ENCODE measurements around the gene CCNY. TPM values are rescaled to one million over a fixed set of nuclear protein-coding genes. Genes with fewer than 3 reads are reported as not detected.

Gene CCNY
- total RNA-seq, 3 donors from 2014 or later: 28.7 to 41.0 (median 36.1) TPM

GRCh38 chr10:35486297-35486990 is 150.1 kb downstream of the CCNY start:
- Histone ChIP-seq H3K9me3 (no peaks in the 10 kb centered on the region), H3K27ac (peak overlapping the region in 1 of 2 donors; percentile 19), H3K36me3 (no peaks in the 10 kb centered on the region), H3K4me1 (no peaks in the 10 kb centered on the region), H3K27me3 (no peaks in the 10 kb centered on the region), H3K4me3 (no peak overlapping the region)
- intact Hi-C loops (cut with DNase I; ENCODE audit: low total_unique reads): no loop called here
- DNase-seq (ENCODE audit: low spot score in 2 of 2): no peak
- no peak for TF ChIP-seq POLR2A (IDR thresholded peaks at IDR 0.05)
- TF ChIP-seq, protein P1, sequence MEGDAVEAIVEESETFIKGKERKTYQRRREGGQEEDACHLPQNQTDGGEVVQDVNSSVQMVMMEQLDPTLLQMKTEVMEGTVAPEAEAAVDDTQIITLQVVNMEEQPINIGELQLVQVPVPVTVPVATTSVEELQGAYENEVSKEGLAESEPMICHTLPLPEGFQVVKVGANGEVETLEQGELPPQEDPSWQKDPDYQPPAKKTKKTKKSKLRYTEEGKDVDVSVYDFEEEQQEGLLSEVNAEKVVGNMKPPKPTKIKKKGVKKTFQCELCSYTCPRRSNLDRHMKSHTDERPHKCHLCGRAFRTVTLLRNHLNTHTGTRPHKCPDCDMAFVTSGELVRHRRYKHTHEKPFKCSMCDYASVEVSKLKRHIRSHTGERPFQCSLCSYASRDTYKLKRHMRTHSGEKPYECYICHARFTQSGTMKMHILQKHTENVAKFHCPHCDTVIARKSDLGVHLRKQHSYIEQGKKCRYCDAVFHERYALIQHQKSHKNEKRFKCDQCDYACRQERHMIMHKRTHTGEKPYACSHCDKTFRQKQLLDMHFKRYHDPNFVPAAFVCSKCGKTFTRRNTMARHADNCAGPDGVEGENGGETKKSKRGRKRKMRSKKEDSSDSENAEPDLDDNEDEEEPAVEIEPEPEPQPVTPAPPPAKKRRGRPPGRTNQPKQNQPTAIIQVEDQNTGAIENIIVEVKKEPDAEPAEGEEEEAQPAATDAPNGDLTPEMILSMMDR (IDR thresholded peaks at IDR 0.05): no peak

- DNase-seq (ENCODE audit: low spot score in 2 of 2): no peak
- TF ChIP-seq, protein P1 (IDR thresholded peaks at IDR 0.05): no peak
- TF ChIP-seq POLR2A (IDR thresholded peaks at IDR 0.05) (no peak), POLR2AphosphoS5 (IDR thresholded peaks at IDR 0.05) (no peak)
- intact Hi-C loops (cut with DNase I; ENCODE audit: low total_unique reads): no loop called here
Measured at GRCh38 chr10:35487336-35488034, 151.2 kb downstream of the CCNY start.

GRCh38 chr10:35488228-35488627 is 151.9 kb downstream of the CCNY start:
- H3K9me3 ChIP-seq: no peaks in the 10 kb centered on the region
- no peak overlapping the region for H3K27ac ChIP-seq
- H3K36me3 ChIP-seq: no peaks in the 10 kb centered on the region
- peaks cover 0 to under 1% of the 10 kb centered on the region in 2 donors for H3K4me1 ChIP-seq
- H3K4me3 ChIP-seq: no peak overlapping the region
- no peak for DNase-seq (ENCODE audit: low spot score in 2 of 2)
- TF ChIP-seq, protein P1 (IDR thresholded peaks at IDR 0.05): no peak
- TF ChIP-seq POLR2A (IDR thresholded peaks at IDR 0.05): no peak
- no peak for TF ChIP-seq POLR2AphosphoS5 (IDR thresholded peaks at IDR 0.05)
- intact Hi-C loops (cut with DNase I; ENCODE audit: low total_unique reads): no loop called here
- no peaks in the 10 kb centered on the region for H3K27me3 ChIP-seq

More at GRCh38 chr10:35487336-35488034, 151.2 kb downstream of the CCNY start:
- Histone ChIP-seq H3K36me3 (no peaks in the 10 kb centered on the region), H3K4me3 (no peak overlapping the region), H3K27ac (peak overlapping the region in 1 of 2 donors; percentile 55), H3K9me3 (no peaks in the 10 kb centered on the region), H3K27me3 (no peaks in the 10 kb centered on the region), H3K4me1 (no peaks in the 10 kb centered on the region)

GRCh38 chr10:35492386-35493195 is 156.3 kb downstream of the CCNY start:
- Histone ChIP-seq H3K9me3 (no peaks in the 10 kb centered on the region), H3K36me3 (no peaks in the 10 kb centered on the region), H3K4me3 (no peak overlapping the region), H3K27ac (no peak overlapping the region), H3K27me3 (no peaks in the 10 kb centered on the region), H3K4me1 (peaks cover 0 to 11% of the 10 kb centered on the region in 2 donors)
- TF ChIP-seq POLR2AphosphoS5 (IDR thresholded peaks at IDR 0.05): no peak
- TF ChIP-seq POLR2A (IDR thresholded peaks at IDR 0.05): no peak
- TF ChIP-seq, protein P1 (IDR thresholded peaks at IDR 0.05): no peak
- DNase-seq (ENCODE audit: low spot score in 2 of 2): no peak
- intact Hi-C loops (cut with DNase I; ENCODE audit: low total_unique reads): no loop called here
